ENCODE measurements around the gene CMKLR1. TPM values are rescaled to one million over a fixed set of nuclear protein-coding genes. Genes with fewer than 3 reads are reported as not detected.

The CMKLR1 gene
- total RNA-seq, 1 experiment from 2014 or later = 0.15 TPM

DNA sequence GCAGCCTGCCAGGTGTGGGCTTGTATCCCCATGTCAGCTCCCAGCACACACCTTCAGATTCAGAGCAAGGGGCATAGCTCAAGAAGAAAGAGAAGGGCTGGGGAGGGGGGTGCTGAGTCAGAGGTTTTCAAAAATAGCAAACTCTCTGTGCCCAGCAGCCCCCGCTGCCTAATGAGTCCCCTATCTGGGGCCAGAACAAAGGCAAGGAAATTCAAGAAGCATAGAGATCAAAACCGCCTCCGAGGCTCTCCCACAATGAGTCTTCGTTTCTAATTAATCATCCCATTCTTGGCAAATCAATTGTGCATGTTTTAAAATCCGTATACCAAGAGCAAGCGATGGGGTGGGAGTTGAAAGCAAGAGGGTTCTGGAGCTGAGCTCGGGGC lies 19.5 kb upstream of the CMKLR1 start:
- Histone ChIP-seq H3K36me3 (ENCODE audit: control insufficient read depth in 1 of 2, insufficient read depth in 2 of 2, low read length in 2 of 2) (no peaks in the 10 kb centered on the region), H3K79me2 (ENCODE audit: insufficient read depth, low read length) (no peaks in the 10 kb centered on the region), H3K9me2 (ENCODE audit: insufficient read depth) (no peaks in the 10 kb centered on the region), H3K9me3 (ENCODE audit: control insufficient read depth in 1 of 2, insufficient read depth in 1 of 2, low read depth in 1 of 2, low read length in 2 of 2) (no peaks in the 10 kb centered on the region; a peak in 1 of 4 replicates), H3K4me2 (ENCODE audit: low read length) (no peak overlapping the region), H3K27ac (ENCODE audit: low read depth, low read length) (no peak overlapping the region), H3K27me3 (ENCODE audit: insufficient read depth, low read length) (peaks cover 33% of the 10 kb centered on the region), H4K20me1 (ENCODE audit: insufficient read depth) (no peaks in the 10 kb centered on the region), H2AFZ (ENCODE audit: low read depth, low read length, poor library complexity, severe bottlenecking) (no peak overlapping the region), H3K4me1 (ENCODE audit: control insufficient read depth in 1 of 2, insufficient read depth in 2 of 2, low read length in 2 of 2) (no peaks in the 10 kb centered on the region), H3K9ac (ENCODE audit: low read length) (no peak overlapping the region), H3K4me3 (replicated peaks in 1 of 2; ENCODE audit: low read depth in 1 of 2, low read length in 2 of 2) (no peak overlapping the region)
- ChIA-PET CTCF (no interaction called here), POLR2A (no interaction called here), RAD21 (ENCODE audit: low non-redundant PET in 1 of 2, low total read pairs in 2 of 2, uncharacterized antibody in 2 of 2, unreplicated experiment in 2 of 2) (no interaction called here)
- no peak for TF ChIP-seq CBX3 (IDR thresholded peaks at IDR 0.05; ENCODE audit: low read depth)
- no peak for TF ChIP-seq FOSL1 (IDR thresholded peaks at IDR 0.05; ENCODE audit: low read depth)
- TF ChIP-seq, protein P1, sequence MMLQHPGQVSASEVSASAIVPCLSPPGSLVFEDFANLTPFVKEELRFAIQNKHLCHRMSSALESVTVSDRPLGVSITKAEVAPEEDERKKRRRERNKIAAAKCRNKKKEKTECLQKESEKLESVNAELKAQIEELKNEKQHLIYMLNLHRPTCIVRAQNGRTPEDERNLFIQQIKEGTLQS (IDR thresholded peaks at IDR 0.05) = no peak
- TF ChIP-seq, protein P2, sequence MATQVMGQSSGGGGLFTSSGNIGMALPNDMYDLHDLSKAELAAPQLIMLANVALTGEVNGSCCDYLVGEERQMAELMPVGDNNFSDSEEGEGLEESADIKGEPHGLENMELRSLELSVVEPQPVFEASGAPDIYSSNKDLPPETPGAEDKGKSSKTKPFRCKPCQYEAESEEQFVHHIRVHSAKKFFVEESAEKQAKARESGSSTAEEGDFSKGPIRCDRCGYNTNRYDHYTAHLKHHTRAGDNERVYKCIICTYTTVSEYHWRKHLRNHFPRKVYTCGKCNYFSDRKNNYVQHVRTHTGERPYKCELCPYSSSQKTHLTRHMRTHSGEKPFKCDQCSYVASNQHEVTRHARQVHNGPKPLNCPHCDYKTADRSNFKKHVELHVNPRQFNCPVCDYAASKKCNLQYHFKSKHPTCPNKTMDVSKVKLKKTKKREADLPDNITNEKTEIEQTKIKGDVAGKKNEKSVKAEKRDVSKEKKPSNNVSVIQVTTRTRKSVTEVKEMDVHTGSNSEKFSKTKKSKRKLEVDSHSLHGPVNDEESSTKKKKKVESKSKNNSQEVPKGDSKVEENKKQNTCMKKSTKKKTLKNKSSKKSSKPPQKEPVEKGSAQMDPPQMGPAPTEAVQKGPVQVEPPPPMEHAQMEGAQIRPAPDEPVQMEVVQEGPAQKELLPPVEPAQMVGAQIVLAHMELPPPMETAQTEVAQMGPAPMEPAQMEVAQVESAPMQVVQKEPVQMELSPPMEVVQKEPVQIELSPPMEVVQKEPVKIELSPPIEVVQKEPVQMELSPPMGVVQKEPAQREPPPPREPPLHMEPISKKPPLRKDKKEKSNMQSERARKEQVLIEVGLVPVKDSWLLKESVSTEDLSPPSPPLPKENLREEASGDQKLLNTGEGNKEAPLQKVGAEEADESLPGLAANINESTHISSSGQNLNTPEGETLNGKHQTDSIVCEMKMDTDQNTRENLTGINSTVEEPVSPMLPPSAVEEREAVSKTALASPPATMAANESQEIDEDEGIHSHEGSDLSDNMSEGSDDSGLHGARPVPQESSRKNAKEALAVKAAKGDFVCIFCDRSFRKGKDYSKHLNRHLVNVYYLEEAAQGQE (IDR thresholded peaks at IDR 0.05; ENCODE audit: low read depth) = no peak
- TF ChIP-seq TCF7L2 (IDR thresholded peaks at IDR 0.05; ENCODE audit: borderline replicate concordance, extremely low read depth, insufficient read depth, insufficient read length) = no peak
- TF ChIP-seq SP1 (IDR thresholded peaks at IDR 0.05; ENCODE audit: low read depth) = no peak
- no peak for DNase-seq (ENCODE audit: low read depth, low spot score)
- ATAC-seq = no peak
- intact Hi-C loops (cut with micrococcal nuclease) = no loop called here
- BruUV-seq (replicated peaks) = no TSS peak
